Cardiac muscle cell (in vitro differentiated cells and primary cell): Measurements from ENCODE around the gene ANGEL2. TPM values are rescaled to one million over a fixed set of nuclear protein-coding genes. Genes with fewer than 3 reads are reported as not detected.

Source experiments
- DNase-seq, 2 donors: peaks; one replicate each; pipeline versions ENCODE4 v3.0.0 to v3.0.0-alpha.2; 2010 to 2017; ENCODE audit warnings: low read depth in 1 of 2, low spot score in 1 of 2
- H3K27ac ChIP-seq: fragments of 200-600 bp; sonication (generic); 2 replicates; pipeline ENCODE4 v1.5.1; 2016
- H3K27me3 ChIP-seq: fragments of 200-600 bp; sonication (generic); 2 replicates; pipeline ENCODE4 v1.6.0; 2016; ENCODE audit warnings: control low read depth
- H3K36me3 ChIP-seq: fragments of 200-600 bp; sonication (generic); 2 replicates; pipeline ENCODE4 v1.5.1; 2016; ENCODE audit warnings: control low read depth
- H3K4me1 ChIP-seq: fragments of 200-600 bp; sonication (generic); 2 replicates; pipeline ENCODE4 v1.8.1; 2017; ENCODE audit warnings: low read depth, mild to moderate bottlenecking, mixed run types
- H3K4me3 ChIP-seq: fragments of 200-600 bp; sonication (generic); 2 replicates; pipeline ENCODE4 v1.5.1; 2016; ENCODE audit warnings: mild to moderate bottlenecking
- H3K9me3 ChIP-seq: fragments of 200-600 bp; sonication (generic); 2 replicates; pipeline ENCODE4 v1.5.1; 2017; ENCODE audit warnings: low read depth, mild to moderate bottlenecking, control low read depth
- polyA plus RNA-seq: library from polyadenylated mRNA; unstranded; fragments of >200 nt; fragmentation: Nextera tagmentation; extraction: Ambion mirVana; gene quantifications from 2 replicates; pipeline ENCODE4 v1.2.1, GENCODE V29; 2016
- total RNA-seq: library from RNA; depleted of rRNA; stranded (reverse); fragments of >200 nt; gene quantifications from 2 replicates; pipeline ENCODE4 v1.2.3, GENCODE V29; 2016
- TF ChIP-seq, protein P1 (sequence below): IDR thresholded peaks from 2 replicates; pipeline ENCODE4 v1.5.1; 2012; ENCODE audit warnings: low read depth, mild to moderate bottlenecking, low read length

The ANGEL2 gene
- total and polyA plus RNA-seq, 2 experiments from 2014 or later = 25.1 to 41.2 TPM

DNA sequence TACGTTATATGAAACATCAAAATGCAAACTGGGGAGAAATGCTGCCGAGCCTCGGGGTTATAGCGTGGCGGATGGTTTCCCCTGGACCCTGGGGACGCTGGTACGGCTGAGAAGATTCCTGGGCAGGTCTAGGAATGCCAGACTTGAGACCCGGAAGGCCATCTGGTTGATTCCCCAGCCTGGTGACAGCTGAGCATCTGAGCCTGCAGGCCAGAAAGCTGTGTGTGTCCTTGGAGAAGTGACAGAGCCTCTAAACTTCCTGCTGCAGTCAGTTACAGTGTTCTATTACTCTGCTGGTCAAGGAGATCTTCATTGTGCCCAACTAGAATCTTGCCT is 63.1 kb downstream of the ANGEL2 start:
- no peak for DNase-seq
- no peaks in the 10 kb centered on the region for H3K36me3 ChIP-seq
- H3K9me3 ChIP-seq = no peaks in the 10 kb centered on the region
- H3K4me1 ChIP-seq = no peaks in the 10 kb centered on the region
- no peak overlapping the region for H3K27ac ChIP-seq
- no peak overlapping the region for H3K4me3 ChIP-seq
- TF ChIP-seq, protein P1, sequence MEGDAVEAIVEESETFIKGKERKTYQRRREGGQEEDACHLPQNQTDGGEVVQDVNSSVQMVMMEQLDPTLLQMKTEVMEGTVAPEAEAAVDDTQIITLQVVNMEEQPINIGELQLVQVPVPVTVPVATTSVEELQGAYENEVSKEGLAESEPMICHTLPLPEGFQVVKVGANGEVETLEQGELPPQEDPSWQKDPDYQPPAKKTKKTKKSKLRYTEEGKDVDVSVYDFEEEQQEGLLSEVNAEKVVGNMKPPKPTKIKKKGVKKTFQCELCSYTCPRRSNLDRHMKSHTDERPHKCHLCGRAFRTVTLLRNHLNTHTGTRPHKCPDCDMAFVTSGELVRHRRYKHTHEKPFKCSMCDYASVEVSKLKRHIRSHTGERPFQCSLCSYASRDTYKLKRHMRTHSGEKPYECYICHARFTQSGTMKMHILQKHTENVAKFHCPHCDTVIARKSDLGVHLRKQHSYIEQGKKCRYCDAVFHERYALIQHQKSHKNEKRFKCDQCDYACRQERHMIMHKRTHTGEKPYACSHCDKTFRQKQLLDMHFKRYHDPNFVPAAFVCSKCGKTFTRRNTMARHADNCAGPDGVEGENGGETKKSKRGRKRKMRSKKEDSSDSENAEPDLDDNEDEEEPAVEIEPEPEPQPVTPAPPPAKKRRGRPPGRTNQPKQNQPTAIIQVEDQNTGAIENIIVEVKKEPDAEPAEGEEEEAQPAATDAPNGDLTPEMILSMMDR = no peak
- H3K27me3 ChIP-seq = peaks cover 9% of the 10 kb centered on the region

DNA sequence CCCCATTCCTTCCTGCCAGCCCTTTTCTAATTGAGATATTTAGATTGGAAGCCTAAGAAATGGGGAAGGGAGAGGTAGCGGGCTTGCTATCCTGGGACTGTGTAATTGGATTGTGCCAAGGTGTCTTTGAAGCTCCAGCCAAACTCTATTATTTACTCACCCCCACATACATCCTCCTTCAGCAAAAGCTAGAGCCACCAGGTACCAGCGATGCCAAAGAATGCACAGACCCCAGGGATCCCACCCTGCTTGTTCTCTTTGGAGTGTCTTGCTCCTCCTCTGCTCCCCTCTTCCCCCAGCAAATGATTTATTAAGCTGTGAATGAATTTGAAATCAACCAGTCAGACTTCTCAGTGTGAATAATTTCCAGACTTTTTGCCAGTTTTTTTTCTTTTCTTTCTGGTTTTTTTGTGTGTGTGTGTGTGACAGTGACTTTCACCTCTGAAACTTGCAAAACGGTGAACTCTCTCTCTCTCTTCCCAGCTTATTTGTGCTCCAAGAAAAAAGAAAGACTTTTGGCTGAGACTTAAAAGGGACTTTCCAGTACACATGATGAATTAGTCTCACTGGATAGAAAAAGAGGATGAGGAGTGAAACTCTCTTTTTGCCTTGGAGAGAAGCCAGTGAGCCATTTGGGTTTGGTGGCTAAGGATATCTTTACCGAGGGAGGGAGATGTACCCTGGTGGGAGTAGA is 63.6 kb downstream of the ANGEL2 start:
- Histone ChIP-seq H3K9me3 (no peaks in the 10 kb centered on the region), H3K4me3 (no peak overlapping the region), H3K27ac (no peak overlapping the region), H3K4me1 (no peaks in the 10 kb centered on the region), H3K27me3 (peaks cover 9% of the 10 kb centered on the region), H3K36me3 (no peaks in the 10 kb centered on the region)
- no peak for DNase-seq
- TF ChIP-seq, protein P1 = no peak

DNA sequence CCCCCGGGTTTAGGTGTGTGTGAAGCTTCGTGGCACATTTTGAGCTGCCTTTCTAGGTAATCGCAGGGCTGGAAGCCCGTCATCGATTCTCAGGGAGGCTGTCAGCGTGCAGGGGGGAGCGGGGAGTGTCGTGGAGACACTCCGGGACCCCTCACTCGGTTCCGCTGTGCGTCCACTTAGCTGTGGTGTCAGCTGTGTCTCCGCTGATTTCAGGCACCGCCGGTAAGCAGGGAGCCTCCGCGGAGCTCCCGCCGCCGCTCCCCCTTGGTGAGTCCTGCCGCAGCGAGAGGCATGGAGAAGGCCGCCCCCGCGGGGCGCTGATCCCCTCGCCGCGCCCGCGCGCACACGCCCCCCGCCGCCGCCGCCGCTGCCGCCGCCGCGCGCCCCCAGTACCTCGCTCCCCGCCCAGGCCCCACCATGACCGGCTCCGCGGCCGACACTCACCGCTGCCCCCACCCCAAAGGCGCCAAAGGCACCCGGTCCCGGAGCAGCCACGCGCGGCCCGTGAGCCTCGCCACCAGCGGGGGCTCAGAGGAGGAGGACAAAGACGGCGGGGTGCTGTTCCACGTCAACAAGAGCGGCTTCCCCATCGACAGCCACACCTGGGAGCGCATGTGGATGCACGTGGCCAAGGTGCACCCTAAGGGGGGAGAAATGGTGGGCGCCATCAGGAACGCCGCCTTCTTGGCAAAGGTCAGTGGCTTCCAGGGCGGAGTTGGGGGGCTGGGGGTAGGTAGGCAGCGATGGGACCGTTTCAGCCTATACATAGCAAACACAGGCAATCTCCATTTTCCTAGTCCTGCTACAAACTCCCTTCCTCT is 64.3 kb downstream of the ANGEL2 start:
- Histone ChIP-seq H3K4me1 (no peaks in the 10 kb centered on the region), H3K9me3 (no peaks in the 10 kb centered on the region), H3K4me3 (peak overlapping the region; percentile 52), H3K36me3 (no peaks in the 10 kb centered on the region), H3K27me3 (peaks cover 9% of the 10 kb centered on the region), H3K27ac (no peak overlapping the region)
- DNase-seq = peak in 1 of 2 donors; percentile 37
- TF ChIP-seq, protein P1 = no peak

DNA sequence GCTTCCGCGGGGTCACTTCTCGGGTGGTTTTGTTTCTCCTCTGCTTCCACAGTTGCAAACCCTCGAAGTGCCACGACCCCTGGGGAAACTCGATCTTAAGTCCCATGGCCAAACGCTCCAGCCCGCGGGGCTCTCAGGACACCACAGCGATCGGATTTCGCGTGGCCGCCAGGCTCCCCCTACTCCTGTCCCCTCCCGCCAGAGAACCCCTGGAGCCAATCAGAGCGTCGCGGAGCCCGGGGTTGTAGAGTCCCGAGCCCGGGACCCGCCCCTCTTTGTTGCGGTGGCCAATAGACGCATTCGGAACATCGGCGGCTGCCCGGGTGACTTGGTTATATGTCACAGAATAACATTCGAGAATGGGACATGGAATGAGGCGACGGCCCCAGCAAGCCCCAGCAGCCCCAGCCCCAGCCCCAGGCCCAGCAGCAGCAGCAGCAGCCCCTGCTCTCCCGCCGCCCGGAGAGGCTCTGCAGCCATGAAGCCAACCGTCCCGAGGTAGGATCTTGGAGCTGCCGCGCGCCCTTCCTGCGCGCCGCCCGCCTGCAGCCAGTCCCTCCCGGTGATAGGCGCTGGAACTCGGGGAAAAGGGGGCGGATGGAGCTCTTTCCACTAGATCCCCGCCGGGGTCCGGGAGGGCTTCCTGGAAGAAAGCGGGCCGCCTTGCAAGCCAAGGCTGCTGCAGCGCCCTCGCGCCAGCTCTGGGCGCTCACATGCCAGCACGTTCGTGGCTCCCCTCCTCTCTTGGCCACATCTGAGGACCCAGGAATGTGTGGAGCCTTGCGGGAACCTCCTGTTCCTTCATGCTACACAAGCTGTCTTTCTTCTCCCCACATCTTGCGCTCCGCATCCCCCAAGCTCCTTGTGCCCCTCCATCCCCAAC is 65.2 kb downstream of the ANGEL2 start, which contains the start of gene VASH2:
Gene VASH2 (plus strand): TSS at position 299 of the 883 bp plus-strand sequence. CDS start 1,002 bp downstream, outside the sequence.
- TF ChIP-seq, protein P1 = no peak
- Histone ChIP-seq H3K36me3 (no peaks in the 10 kb centered on the region), H3K27me3 (peaks cover 9% of the 10 kb centered on the region), H3K4me1 (no peaks in the 10 kb centered on the region), H3K9me3 (no peaks in the 10 kb centered on the region), H3K4me3 (peak within 1 kb of the TSS; percentile 52), H3K27ac (no peak within 1 kb of the TSS)
- DNase-seq = peak; percentile 76 to 94

DNA sequence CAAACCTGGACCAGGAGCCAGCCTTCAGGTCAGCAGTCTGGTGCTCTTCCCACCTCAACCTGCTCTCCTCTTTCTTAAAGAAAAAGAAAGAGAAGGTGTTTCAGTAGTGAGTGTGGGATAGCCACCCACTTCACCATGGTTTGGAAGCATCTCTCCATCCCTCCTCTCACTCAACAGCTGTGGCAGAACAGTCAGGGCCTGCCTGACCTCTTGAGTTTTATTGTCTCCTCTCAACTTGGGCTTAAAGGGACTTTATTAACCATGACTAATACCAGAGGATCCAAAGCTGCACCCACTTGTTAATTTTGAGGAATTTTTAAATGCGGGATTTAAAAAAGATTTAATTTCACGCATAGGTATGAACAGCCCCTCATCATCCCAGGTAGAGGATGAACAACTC is 65.9 kb downstream of the ANGEL2 start:
- TF ChIP-seq, protein P1 = no peak
- no peaks in the 10 kb centered on the region for H3K9me3 ChIP-seq
- H3K4me1 ChIP-seq = no peaks in the 10 kb centered on the region
- no peak for DNase-seq
- H3K36me3 ChIP-seq = no peaks in the 10 kb centered on the region
- H3K27ac ChIP-seq = no peak overlapping the region
- peaks cover 9% of the 10 kb centered on the region for H3K27me3 ChIP-seq
- peak overlapping the region; percentile 52 for H3K4me3 ChIP-seq
